RWPE1 (cell line): ENCODE measurements around the gene NPC1.
"Not testable (repeated sequence)": the region's sequence is repeated elsewhere in the genome, so short reads cannot be mapped to it uniquely, and the experiment has no call there.

ENCODE experiments used
- CTCF ChIA-PET: fragments of 350-600 bp; sonication (Branson Sonifier 250); formaldehyde crosslinking; extraction: SDS; loops from one replicate; lab custom pipeline; 2021; lab: Yijun Ruan, JAX
- POLR2A ChIA-PET: fragments of 400-600 bp; formaldehyde crosslinking; extraction: SDS; loops from one replicate; lab custom pipeline; 2020; ENCODE audit warnings: antibody characterized with exemption; ENCODE audit not compliant: low non-redundant PET; lab: Yijun Ruan, JAX
- DNase-seq: peaks from one replicate; pipeline ENCODE4 v3.0.0; 2012; ENCODE audit warnings: low spot score
- H3K27ac ChIP-seq: fragments of 450-650 bp; 2 replicates; pipeline ENCODE4 v1.5.1; 2017
- TF ChIP-seq, protein P1 (sequence below): fragments of 450-650 bp; conservative IDR thresholded peaks from 2 replicates; pipeline ENCODE4 v1.5.1; 2017; ENCODE audit warnings: low read depth, mild to moderate bottlenecking

NPC1 gene

DNA sequence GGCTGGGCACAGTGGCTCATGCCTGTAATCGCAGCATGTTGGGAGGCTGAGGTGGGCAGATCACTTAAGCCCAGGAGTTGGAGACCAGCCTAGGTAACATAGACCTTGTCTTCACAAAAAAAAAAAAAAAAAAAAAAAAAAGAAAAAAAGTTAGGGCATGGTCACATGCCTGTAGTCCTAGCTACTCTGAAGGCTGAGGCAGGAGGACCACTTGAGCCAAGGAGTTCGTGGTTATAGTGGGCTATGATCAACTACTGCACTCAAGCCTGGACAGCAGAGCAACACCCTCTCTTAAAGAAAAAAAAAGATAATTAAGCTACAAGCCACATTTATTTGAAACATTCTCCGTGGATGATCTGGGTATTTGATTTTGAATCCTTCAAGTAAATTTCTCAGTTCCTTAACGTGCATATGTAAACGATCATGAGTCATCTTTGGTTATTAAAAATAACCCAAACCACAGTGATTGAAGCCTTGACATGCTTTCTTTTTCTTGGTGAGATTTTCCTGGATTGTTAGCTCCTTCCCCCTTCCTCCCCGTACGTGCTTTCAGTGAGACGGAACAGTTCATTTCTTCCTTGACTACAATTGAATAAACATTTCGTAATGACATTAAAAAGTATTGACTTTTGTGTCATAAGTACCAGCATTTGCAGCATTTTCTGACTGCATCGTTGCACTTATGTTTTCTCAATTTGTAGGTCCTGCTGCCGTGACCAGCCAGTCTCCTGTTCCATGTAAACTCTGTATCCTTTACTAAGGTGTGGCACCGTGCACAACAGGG, 62.7 kb downstream of the NPC1 start:
- peak overlapping the region; percentile 39; the same call in 1 of the 2 replicates for H3K27ac ChIP-seq
- TF ChIP-seq, protein P1, sequence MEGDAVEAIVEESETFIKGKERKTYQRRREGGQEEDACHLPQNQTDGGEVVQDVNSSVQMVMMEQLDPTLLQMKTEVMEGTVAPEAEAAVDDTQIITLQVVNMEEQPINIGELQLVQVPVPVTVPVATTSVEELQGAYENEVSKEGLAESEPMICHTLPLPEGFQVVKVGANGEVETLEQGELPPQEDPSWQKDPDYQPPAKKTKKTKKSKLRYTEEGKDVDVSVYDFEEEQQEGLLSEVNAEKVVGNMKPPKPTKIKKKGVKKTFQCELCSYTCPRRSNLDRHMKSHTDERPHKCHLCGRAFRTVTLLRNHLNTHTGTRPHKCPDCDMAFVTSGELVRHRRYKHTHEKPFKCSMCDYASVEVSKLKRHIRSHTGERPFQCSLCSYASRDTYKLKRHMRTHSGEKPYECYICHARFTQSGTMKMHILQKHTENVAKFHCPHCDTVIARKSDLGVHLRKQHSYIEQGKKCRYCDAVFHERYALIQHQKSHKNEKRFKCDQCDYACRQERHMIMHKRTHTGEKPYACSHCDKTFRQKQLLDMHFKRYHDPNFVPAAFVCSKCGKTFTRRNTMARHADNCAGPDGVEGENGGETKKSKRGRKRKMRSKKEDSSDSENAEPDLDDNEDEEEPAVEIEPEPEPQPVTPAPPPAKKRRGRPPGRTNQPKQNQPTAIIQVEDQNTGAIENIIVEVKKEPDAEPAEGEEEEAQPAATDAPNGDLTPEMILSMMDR = no peak
- DNase-seq = no peak
- ChIA-PET CTCF (no interaction called here), POLR2A (no interaction called here)

DNA sequence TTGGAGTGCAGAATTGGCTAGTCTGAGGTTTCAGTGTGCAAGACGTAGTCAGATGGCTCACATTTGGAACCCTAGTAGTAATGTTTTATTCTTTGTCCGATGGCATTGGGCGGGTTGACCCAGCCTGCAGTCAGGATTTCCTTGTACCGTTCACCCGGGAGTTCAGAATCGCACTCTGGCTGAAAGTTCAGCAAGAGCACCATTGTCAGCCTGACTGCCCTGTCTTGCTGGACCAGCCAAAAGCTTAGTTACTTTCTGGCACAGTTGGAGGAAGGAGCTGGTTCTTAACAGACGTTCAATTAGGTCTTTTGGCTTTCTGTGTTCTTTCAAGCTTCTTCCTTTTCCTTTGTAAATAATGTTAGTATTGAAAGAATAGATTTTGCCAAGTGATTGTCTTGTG, 64.4 kb downstream of the NPC1 start:
- POLR2A ChIA-PET = no interaction called here
- TF ChIP-seq, protein P1 = no peak
- CTCF ChIA-PET = no interaction called here
- no peak for DNase-seq
- no peak overlapping the region for H3K27ac ChIP-seq

DNA sequence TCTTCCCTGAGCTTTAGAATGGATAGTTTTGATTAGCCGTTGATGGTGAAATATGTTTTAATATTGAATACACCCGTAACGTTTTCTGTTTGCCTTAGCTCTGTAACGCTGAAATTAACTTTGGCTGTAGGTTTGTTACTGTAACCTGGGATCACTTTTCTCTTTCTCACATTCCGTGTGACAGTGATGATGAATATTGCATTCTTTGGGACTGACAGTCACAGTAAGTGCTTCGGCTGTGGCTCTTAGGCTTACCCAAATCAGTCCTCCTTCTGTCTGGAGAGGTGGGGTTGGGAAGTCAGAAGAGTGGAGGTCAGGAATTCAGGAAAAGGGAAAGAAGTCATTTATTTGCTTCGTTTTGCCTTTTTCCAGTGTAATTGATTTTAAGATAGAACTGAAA, 65.0 kb downstream of the NPC1 start:
- H3K27ac ChIP-seq = no peak overlapping the region
- POLR2A ChIA-PET = no interaction called here
- CTCF ChIA-PET = no interaction called here
- no peak for DNase-seq
- TF ChIP-seq, protein P1 = no peak

DNA sequence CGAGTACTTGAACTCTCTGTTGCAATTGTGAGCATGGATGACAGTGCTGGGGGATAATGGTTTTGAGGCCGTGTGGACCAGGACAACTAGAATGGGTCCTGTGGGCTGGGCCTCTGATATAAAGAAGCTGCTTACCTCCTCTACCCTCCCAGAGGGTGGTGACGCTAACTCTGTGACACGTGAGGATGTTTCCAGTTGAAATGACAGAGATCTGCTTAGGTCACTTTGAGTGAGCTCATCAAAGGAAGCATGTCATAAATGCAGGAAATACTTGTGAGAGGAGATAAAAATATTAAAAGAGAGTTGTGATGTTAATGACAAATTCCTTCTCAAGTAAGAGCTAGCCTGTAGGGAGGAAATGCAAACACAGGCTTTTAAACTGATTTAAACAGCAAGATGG, 66.6 kb downstream of the NPC1 start:
- TF ChIP-seq, protein P1 = no peak
- POLR2A ChIA-PET = no interaction called here
- CTCF ChIA-PET = no interaction called here

DNA sequence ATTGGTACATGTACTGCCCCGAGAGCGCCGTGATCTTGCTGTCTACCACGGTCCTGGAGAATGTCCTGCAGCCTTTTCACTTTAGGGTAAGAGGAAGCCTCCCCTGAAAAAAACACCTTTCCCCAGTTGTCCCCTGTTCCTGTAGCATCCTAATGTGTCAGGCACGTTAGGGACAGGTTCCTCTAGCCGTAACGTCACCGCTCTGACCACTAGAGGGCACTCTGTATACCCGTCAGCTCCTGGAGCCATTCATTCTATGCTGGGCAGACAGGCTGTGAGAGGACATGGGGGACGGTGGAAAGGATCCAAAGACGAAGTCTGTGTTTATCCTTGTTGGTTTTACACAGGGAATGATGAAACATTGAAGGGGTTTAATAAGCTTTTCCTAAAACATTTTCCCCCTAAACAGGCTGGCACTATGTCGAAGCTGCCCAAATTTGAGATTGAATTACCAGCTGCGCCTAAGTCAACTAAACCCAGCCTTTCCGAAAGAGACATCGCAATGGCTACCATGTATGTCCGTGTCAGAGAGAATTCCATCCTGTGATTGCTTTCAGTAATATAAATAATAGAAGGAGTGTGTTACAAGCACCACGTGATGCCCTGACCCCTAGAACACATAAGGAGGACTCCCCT, 70.3 kb downstream of the NPC1 start:
- DNase-seq = peak; percentile 50
- POLR2A ChIA-PET = no interaction called here
- CTCF ChIA-PET = interaction anchor here (0.5 to 1.4 kb wide), 4 partner anchors 11 to 296 kb away, joined by 3 to 9 read pairs (median 4); no protein-coding TSS in a partner anchor
- TF ChIP-seq, protein P1 = peak; percentile 91
- H3K27ac ChIP-seq = peak overlapping the region; percentile 55

More for the DNA sequence above, 66.6 kb downstream of the NPC1 start:
- no peak for DNase-seq
- no peak overlapping the region for H3K27ac ChIP-seq

DNA sequence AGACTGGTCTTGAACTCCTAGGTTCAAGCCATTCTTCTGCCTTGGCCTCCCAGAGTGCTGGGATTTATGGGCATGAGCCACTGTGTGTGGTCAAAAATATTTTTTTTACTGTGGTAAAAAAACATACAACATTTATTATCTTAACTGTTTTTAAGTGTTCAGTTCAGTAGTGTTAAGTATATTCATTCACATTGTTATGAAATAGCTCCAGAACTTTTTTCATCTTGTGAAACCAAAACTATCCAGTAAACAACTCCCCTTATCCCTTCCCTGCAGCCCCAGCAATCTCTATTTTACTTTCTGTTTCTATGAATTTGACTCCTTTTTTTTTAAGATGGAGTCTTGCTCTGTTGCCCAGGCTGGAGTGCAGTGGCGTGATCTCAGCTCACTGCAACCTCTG, 73.7 kb downstream of the NPC1 start:
- TF ChIP-seq, protein P1 = no peak
- CTCF ChIA-PET = interaction anchor here (0.7 kb wide), 1 partner anchor 37 kb away, joined by 5 read pairs; no protein-coding TSS in a partner anchor
- POLR2A ChIA-PET = no interaction called here
- no peak overlapping the region for H3K27ac ChIP-seq
- DNase-seq = no peak

DNA sequence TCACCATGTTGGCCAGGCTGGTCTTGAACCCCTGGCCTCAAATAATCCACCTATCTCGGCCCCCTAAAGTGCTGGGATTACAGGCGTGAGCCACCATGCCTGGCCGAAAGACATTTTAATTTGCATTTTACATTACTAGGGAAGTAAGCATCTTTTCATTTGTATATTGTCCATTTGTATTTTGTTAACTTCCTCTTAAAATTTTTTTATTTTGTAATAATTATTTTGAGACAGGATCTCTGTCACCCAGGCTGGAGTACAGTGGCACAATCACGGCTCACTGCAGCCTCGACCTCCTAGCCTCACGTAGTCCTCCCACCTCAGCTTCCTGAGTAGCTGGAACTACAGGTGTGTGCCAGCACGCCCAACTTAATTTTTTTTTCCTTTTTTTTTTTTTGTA, 74.1 kb downstream of the NPC1 start:
- DNase-seq, POLR2A ChIA-PET, H3K27ac ChIP-seq: not testable (repeated sequence)
- CTCF ChIA-PET = interaction anchor here (0.7 kb wide), 1 partner anchor 37 kb away, joined by 5 read pairs; no protein-coding TSS in a partner anchor

DNA sequence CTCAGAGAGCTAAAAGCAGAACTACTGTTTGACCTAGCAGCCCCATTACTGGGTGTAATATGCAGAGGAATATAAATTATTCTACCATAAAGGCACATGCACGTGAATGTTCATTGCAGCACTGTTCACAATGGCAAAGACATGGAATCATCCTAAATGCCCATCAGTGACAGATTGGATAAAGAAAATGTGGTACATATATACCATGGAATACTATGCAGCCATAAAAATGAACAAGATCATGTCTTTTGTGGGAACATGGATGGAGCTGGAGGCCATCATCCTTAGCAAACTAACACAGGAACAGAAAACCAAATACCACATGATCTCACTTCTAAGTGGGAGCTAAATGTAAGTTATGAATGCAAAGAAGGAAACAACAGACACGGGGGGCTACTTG, 75.4 kb downstream of the NPC1 start:
- DNase-seq, POLR2A ChIA-PET, H3K27ac ChIP-seq: not testable (repeated sequence)
- CTCF ChIA-PET = interaction anchor here (0.6 kb wide), 1 partner anchor 52 kb away, joined by 4 read pairs; no protein-coding TSS in a partner anchor
